Measurements from ENCODE around the gene MYRF.

MYRF gene

DNA sequence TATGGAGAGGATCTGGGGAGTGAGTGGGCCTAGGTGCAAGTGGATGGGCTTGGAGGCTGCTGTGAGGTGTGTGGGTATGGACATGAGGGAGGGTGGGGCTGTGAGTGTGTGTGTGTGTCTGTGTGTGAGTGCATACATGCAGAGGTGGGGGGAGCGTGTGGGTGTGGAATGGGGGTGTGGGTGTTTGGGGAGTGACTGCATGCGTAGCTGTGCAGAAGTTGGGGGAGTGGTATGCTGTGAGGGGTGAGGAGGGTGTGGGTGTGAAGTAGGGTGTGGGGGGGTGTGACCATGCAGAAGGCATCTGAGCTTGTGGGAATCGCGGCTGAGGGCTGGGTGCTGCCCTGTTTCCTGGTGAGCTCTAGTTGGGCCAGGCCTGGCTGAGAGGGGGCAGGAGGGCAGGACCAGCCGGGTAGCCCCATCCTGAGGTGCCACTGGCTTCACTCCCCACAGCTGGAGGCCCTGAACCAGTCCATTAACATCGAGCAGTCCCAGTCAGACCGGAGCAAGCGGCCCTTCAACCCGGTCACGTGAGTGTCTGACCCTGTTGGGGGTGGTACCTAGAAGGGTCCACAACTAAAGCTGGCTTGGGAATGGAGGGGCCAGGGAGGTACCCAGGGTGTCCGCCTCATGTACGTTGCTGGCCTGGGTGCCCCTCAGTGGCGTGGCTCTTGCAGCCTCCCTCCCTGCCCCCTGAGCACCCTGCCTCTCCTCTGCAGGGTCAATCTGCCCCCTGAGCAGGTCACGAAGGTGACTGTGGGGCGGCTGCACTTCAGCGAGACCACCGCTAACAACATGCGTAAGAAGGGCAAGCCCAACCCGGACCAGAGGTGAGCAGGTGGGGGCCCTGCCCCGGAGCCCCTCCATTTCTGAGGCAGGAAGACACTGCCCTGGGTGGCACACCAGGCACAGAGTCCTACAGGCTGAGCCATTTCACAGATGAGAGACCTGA lies 23.4 kb downstream of the MYRF start:
- no peak overlapping the region for H3K4me3 ChIP-seq (ENCODE audit: low read depth, low read length)

DNA sequence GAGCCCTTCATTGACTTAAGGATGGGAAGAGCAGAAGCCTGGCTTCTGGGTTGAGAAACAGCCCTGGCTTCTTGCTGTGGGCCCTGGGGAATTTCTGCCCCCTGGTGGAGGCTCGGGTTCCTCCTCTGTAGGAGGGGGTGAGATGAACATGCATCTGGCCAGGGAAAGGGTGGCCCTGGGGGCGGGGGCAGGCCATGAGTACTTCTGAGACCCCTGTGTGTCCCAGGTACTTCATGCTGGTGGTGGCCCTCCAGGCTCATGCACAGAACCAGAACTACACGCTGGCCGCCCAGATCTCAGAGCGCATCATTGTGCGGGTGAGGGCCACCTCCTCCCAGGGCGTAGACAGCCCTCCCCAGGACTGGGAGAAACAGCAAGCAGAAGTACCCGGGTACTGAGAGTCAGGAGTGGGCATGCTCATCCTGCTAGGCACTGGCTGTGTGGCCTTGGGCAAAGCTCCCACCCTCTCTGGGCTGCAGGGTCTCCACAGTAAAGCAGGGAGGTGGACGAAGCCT lies 24.2 kb downstream of the MYRF start:
- H3K4me3 ChIP-seq (ENCODE audit: low read depth, low read length): no peak overlapping the region

DNA sequence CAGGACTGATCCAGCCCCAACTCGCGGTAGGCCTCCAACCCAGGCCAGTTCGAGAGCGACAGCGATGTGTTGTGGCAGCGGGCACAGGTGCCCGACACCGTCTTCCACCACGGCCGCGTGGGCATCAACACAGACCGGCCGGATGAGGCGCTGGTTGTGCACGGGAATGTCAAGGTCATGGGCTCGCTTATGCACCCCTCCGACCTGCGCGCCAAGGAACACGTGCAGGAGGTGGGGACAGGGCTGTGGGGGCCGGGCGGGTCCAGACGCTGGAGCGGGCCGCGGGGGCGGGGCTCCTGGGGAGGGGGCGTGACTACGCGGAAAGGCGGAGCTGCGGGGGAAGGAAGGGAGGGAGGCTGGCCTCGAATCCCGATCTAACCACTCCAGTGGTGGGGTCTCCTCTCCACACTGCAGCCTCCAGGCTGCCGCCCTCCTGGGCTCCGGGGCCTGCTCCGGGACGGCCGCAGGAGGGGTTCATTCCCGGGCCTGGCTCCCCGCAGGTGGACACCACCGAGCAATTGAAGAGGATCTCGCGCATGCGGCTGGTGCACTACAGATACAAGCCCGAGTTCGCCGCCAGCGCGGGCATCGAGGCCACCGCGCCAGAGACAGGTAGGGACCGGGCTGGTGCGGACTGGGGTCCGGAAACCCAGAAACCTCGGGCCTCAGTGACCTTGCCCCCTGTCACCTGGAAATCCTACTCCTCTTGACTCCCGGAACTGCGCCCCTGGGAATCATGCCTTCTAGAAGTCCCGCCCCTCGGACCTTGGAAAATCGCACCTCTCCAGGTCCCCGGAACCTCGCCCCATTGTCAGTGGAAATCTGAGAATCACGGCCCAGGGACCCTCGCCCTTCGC lies 25.0 kb downstream of the MYRF start:
- H3K4me3 ChIP-seq (ENCODE audit: low read depth, low read length): no peak overlapping the region

DNA sequence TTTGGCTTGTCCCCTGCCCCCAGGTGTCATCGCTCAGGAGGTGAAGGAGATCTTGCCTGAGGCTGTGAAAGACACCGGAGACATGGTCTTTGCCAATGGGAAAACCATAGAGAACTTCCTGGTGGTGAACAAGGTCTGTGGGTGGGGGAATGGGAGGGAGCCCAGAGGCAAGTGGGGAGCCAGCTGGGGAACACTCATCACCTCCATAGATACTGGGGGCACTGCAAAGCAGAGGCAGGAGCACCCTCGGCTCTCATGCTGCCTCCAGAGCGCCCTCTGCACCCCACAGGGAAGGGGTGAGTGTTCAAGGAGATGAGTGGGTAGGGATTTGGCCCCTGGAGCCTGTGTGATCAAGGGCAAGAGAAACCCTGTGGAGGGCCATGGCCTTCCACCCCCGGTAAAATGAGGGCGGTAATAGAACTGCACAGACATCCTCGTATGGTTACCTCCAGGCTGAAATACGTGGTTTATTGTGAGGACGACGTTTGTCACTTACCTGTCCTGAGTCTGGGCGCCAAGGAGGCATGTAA lies 26.0 kb downstream of the MYRF start:
- no peak overlapping the region for H3K4me3 ChIP-seq (ENCODE audit: low read depth, low read length)

DNA sequence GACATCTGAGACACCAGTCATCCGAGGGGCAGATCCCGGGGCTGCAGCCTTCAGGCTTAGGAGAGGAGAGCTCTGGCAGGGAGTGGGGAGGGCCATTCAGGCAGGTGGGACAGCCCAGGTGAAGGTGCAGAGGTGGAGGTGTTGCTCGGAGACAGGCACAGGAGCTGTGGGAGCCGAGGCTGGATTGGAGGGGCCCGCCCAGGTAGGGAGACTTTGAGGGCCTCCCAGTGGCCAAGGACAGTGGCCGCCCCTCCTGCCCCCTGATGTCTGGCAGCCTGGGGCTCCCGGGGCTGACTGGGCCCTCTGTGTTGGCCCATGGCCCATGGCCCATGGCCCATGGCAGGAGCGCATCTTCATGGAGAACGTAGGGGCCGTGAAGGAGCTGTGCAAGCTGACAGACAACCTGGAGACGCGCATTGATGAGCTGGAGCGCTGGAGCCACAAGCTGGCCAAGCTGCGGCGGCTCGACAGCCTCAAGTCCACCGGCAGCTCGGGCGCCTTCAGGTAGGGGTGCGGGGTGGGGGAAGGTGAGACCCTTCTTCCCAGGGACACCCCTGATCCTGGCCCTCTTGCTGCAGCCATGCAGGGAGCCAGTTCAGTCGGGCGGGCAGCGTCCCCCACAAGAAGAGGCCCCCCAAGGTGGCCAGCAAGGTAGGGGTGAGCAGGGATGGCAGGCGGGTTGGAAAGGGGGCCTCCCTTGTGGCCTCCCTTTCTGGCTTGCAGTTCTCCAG lies 26.6 kb downstream of the MYRF start:
- no peak overlapping the region for H3K4me3 ChIP-seq (ENCODE audit: low read depth, low read length)

DNA sequence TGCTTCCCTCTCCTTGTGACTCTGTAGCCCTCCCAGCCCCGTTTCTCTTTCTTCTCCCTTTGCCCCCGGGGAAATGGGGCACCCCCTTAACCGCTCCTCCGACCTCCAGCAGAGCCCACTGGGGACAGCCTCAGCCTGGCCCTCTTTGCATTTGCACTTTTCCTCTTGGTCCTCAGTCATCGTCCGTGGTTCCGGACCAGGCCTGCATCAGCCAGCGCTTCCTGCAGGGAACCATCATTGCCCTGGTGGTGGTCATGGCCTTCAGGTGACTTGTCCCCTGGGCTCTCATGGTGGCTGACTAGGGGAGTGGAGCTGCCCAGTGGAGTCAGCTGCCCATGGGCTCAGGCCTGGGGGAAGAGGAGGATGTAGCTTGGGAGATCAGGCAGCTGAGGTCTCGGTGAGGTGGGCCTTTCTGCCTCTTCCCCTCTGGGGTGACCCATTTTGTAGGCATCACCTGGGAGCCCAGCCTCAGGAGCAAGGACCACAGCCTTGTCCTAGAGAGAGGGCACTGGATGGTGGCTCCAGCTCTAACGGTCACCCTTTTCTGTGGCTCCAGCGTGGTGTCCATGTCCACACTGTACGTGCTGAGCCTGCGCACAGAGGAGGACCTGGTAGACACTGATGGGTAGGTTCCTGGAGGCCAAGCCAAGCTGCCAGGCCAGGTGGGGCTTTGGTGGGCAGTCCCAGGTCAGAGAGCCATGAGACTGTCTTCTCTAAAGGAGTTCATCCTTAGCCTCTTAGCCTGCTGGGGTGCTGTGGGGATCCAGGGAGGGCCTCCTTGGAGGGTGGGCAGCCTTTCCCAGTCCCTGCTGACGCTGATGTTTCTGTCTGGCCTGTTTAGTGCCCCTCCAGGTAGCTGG lies 27.5 kb downstream of the MYRF start:
- no peak overlapping the region for H3K4me3 ChIP-seq (ENCODE audit: low read depth, low read length)

DNA sequence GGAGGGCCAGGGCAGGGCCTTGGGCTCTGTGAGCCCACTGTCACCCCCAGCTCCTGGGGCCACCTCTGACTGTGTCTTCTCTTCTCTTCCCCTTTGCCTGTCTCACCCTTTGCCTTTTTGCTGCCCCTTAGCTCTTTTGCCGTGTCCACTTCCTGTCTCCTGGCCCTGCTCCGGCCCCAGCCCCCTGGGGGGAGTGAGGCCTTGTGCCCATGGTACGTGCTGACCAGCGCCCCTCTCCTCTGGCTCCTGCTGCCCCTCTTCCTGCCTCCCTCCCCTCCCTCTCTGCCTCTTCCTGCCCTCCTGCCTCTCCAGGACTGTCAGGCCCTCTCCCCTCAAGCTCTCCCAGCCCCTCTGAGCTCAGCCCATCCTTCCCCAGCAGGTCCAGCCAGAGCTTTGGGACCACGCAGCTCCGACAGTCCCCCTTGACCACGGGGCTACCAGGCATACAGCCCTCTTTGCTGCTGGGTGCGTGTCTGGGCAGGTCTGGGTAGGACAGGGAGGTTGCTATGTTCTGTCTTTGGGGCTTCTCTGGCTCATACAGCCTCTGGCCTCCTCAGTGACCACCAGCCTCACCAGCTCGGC lies 28.2 kb downstream of the MYRF start:
- no peak overlapping the region for H3K4me3 ChIP-seq (ENCODE audit: low read depth, low read length)

DNA sequence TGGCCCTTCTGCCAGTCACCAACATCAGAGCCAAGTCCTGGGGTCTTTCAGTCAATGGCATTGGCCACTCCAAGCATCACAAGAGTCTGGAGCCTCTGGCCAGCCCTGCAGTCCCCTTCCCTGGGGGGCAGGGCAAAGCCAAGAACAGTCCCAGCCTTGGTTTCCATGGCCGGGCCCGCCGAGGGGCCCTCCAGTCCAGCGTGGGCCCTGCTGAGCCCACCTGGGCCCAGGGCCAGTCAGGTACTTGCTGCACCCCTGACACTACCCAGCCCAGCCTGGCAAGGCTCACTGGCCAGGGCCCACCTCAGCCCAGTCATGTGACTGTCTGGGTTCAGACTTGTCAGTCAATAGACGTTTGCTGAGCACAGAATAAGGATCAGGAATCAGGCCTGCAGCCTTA lies 29.1 kb downstream of the MYRF start:
- H3K4me3 ChIP-seq (ENCODE audit: low read depth, low read length): no peak overlapping the region

DNA sequence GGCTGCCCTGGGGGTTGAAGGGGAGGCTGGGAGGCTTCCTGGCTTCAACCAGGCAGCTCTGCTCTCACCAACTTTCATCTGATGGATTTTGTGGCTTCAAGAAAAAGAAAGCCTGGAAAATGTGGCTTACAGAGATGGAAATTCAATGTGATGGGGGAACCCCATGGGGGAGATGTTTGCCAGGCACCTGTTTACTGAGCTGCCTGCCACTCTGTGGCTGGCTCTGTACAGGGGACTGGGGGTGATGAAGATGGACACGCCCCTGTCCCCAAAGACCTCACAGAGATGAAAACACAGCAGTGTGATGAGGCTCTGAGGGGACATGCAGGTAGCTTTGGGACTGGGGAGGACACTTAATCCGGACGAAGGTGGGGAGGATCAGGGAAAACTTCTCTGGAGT lies 29.9 kb downstream of the MYRF start:
- H3K4me3 ChIP-seq (ENCODE audit: low read depth, low read length): no peak overlapping the region

DNA sequence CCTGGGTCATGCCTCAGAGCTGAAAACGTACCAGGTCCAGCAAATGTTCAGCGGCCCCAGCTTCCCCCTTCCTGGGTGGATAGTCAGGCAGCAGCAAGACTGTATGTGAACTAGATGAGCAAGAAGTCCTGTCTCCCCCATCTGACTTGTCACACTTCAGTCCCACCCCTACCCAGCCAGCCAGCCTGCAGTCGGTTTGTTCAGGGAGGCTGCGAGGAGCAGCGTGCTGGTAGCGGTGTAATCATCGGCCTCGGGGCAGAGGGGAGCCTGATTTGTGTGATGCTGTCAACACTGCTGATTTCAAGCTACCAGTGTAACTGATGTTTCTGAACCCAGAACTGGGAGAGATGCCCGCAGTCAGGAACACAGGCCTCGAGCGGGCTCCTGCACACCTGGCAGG lies 30.4 kb downstream of the MYRF start:
- no peak overlapping the region for H3K4me3 ChIP-seq (ENCODE audit: low read depth, low read length)

DNA sequence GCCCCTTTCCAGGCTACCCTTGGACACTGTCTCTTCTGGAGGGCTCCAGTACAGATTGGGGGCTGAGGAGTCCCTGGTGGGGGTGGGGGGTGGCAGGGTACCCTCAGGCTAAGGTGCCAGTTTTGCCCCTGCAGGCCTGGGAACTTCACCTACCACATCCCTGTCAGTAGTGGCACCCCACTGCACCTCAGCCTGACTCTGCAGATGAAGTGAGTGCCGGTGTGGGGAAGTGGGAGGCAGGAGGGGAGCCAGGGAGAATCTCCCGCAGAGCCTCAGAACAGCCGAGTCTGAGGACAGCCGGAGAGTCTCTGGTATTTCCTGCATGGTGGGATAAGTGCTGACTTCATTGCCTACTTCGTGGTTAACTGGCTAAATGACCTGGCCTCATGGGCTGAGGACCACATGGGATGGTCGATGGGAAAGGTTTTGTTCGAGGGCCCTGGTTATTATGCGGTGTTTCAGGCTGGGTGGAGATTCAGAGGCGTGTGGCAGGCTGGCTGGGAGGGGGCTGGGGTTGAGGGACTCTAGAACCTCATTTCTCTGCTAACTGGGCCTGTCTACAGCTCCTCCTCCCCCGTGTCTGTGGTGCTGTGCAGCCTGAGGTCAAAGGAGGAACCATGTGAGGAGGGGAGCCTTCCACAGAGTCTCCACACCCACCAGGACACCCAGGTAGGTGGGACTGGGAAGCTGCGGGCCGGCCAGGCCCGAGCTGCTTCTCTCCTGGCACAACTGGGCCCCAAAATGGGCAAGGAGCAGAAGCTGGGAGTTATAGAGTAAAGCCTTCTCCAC lies 31.5 kb downstream of the MYRF start:
- no peak overlapping the region for H3K4me3 ChIP-seq (ENCODE audit: low read depth, low read length)

DNA sequence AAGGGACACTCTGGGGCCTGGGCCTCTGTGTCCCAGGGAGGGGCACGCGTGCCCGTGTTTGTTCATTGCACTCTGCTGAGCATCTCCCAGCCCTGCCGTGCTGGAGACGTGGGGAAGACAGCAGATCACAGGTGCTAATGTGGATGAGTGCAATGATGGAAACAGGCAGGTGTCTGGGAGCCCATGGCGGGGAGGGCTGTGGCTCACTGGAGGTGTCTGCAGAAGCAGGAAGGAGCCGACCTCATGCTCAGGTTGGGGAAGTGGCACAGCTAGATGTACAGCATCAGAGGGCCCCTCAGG lies 32.0 kb downstream of the MYRF start:
- H3K4me3 ChIP-seq (ENCODE audit: low read depth, low read length): no peak overlapping the region

DNA sequence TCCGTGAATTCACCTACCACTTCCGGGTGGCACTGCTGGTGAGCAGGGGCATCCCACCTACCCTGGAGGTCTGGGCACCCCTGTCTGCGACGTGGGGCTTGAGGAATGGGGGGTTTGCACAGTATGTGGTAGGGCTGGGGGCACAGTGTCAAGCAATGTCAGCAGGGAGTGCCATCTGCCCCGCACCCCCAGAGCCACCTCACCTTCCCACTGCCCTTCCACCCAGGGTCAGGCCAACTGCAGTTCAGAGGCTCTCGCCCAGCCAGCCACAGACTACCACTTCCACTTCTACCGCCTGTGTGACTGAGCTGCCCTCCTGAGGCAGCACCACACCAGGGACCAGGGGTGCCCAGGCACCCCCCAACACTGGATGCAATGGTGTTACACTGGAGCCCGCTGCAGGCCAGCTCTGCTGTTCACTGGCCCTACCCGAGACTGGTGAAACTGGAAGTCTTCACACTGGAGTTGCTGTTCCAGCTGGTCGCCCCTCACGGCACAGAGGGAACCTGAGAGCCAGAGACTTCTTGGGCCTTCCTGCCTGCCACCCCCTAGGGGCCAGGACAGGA lies 33.5 kb downstream of the MYRF start:
- no peak overlapping the region for H3K4me3 ChIP-seq (ENCODE audit: low read depth, low read length)

DNA sequence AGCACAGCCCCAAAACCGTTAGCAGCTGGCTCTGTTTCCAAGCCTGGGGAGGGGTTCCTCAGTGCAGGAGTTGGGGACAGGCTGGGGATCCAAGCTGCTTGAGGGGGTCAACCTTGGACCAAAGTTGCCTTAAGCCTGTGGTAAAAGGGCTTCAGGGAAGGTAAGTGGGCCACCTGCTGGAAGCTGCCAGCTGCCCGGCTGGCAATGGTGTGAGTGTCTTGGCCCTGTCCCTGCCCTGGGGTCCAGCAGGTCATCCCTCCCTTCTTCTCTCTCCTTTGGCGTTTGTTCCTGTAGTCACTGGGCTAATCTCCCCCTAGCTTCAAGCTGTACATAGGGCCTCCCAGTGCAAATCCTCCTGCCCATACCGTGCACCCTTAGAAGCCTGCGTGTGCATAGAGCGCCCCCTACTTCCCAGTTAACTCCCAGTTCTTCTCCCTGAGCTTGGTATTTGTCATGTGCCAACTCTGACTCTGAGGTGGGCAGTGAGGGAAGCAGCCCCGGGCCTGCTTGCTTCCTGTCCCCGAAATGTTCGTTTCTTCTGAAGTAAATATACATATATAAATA lies 35.6 kb downstream of the MYRF start:
- H3K4me3 ChIP-seq (ENCODE audit: low read depth, low read length): no peak overlapping the region

DNA sequence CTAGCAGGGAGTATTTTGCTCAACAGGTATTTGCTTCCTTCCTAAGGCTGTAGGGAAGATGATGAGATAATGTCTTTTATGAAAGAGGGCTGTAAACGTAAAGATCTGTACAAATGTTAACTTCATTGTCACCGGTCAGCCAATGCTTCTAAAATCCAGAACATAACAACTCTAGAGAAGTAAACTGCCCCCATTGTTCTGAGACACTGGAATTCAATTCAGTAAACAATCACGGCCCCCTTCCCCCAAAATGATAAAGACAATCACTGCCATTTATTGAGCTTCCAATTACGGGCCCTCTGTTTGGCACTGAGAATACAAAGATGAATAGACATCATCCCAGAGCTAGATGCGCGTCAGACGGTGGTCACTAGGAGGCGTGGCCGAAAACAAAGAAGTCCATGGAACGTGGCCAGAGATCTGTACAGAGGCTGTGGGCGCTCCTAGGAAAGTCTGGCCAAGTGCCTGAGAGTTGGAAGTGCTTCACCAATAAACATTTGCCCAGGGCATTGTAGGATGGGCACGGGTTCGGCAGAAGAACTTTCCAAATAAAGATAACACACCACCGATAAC lies 39.4 kb downstream of the MYRF start:
- peak overlapping the region; percentile 81 for H3K4me3 ChIP-seq (ENCODE audit: low read depth, low read length)

DNA sequence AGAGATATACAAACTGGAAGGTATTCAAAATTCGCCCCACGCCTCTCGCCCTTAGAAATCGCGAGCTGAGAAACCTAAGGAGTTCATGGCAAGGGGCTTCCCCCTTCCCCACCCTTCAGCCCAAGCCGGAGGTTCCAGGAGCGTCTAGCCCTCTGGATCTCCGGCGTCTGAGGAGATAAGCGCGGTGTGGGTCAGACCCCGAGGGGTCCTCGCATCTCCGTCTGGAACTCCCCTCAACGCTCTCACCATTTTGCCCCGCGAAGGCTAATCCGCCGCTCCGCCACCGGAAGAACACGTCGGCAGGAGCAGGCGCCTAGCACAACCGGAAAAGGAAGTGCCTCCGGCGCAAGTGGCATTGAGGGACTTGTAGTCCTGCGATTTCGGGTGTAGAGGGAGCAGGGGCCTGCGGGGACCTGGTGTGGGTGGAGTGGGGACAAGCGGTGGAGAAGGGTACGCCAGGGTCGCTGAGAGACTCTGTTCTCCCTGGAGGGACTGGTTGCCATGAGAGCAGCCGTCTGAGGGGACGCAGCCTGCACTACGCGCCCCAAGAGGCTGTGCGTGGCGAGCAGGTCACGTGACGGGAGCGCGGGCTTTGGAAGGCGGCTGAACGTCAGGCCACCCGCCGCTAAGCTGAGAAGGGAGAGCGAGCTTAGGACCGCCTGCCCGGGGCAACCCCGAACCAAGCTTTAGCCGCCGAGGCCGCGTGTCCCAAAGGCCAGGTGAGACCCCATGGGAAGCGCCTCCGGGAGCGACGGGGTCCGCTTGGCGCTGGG lies 40.1 kb downstream of the MYRF start, which contains the start of the genes FEN1 and TMEM258:
FEN1 (plus strand) TSS at position 602 of the 773 bp plus-strand sequence. CDS start 2,451 bp downstream, outside the sequence.
TMEM258 (minus strand) TSS at position 290 of the 773 bp plus-strand sequence; CDS start at position 249, 41 bp downstream.
- H3K4me3 ChIP-seq (ENCODE audit: low read depth, low read length): peak within 1 kb of the TSS; percentile 81
